ENCODE data around the gene AK1.

AK1 gene

DNA sequence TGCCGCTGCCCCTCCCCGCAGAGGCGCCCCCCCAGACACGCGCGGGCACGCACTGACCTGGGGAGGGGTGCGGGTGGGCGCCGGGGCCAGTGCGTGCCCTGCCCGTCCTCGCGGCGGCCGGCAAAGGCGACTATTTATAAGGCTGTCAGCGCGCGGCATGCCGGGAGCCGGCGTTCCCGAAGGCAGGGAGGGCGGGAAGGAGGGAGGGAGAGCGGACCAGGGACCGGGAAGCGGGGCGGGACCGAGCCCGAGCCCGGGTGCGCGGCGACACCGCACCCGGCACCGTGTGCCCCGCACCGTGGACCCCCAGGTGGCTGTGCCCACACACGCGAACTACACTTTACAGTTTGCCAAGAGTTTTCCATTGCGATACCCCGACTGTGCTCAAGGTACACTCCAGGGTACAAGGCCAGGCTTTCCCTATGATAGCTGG is at the start of gene AK1:
Gene AK1 (minus strand): TSS at position 110 of the 433 bp plus-strand sequence. CDS start 3,058 bp downstream, outside the sequence.
- DNase-seq, result no peak

- no peak for DNase-seq
Measured at GRCh38 chr9:127926906-127927200, 49.4 kb upstream of the AK1 start.

- no peak for DNase-seq
Measured at GRCh38 chr9:127925959-127926905, 48.8 kb upstream of the AK1 start.

DNA sequence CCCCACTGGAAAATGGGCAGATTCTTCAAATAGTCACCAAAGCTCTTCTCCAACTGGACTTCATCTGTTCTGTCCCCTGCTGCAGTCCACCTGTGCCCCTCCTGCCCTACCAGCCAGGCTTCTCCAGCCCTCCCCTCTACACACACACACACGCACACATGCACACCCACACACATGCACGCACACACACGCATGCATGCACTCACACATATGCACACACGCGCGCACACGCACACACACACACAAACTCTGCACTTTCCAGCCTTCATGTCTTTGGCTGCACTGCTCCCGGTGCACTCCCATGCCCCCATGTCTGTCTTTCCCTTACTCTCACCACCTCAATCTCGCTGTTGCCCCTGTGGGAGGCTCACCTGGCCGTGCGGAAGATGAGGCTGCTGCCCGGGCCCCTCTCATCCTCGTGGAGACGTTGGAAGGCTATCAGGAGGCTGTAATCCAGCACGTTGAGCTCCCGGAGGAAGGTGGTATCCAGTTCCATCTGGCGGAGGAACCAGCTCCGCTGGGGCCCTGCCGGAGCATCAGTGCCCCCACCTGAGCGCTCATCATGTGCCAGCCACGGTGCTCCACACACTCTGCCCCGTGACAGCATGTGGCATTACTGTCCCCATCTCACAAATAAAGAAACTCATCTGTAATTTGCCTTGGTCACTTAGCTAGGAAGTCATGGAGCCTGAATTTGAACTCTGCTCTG is 47.4 kb upstream of the AK1 start:
- no peak for DNase-seq

GRCh38 chr9:127923771-127924170 is 46.3 kb upstream of the AK1 start:
- no peak for DNase-seq

GRCh38 chr9:127923046-127923445 is 45.6 kb upstream of the AK1 start:
- DNase-seq, result no peak

DNA sequence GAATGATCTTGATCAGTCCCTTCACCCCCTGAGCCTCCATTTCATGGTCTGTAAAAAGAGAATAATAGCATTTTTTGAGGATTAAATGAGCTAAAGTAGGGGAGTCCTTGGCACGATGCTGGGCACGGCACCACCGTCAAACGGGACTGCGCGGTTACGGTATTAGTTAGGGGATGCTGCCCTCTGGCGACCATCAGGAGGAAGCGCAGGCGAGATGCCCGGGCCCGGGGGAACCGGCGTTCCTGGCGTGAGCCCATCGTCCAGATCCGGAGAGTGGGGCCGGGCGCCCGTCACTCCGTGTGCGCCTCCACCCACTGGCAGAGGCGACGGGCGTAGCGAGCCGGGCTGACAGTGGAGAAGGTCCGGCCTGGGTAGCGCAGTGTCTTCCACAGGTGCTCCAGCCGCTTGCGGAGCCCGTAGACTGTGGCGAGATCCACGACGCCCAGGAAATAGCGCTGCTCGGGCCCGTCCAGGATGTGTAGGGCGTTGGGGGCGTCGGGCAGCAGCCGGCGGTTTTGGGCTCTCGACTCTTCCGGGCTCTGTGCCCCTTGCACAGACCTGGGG is 44.2 kb upstream of the AK1 start:
- peak; percentile 69 for DNase-seq

GRCh38 chr9:127920794-127921193 is 43.3 kb upstream of the AK1 start:
- DNase-seq, result no peak

- no peak for DNase-seq
Measured at GRCh38 chr9:127919253-127919815, 41.9 kb upstream of the AK1 start.

DNA sequence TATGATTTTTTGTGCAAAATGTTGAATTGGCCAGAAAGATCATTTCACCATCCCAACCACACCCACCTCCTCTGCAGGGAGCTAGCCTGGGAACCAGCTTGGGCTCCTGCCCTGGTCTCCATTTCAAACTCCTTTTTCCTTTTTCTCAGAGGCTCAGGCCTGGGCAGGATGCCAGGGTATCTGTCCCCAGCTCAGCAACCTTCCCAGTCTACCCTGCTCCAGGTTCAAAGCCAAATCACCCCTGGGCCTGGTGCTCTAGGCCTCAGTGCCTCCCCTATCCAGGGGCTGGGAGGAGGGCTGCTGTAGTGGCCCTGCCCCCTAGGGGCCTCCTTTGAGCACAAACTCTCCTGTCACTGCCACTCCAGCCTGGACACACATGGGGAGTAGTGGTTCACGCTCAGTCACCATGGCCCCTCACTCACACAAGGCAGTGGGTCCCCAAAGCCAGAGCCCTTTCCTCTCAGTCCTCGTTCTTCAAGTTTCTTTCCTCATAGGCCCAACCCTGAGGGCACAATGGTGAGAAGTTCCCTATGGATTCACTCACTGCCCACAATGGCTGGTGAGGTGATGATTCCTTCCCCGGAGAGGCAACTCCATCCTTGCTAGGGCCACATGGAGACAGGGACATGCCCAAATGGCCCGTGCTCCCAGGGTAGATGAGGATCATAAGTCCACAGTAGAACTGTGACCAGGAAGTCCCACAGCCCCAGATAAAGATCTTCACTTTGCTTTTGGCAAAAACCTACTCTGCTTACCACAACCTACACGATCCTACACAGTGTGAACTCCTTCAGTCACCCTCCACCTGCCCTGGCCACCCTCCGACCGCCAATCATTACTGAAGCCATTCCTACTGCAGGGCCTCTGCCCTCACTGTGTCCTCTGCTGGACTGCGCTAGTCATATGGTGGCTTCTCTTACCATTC is 41.0 kb upstream of the AK1 start:
- no peak for DNase-seq

GRCh38 chr9:127917603-127918002 is 40.1 kb upstream of the AK1 start:
- no peak for DNase-seq

- DNase-seq, result peak; percentile 89
Measured at GRCh38 chr9:127916720-127917581, 39.5 kb upstream of the AK1 start, which contains the start of gene ST6GALNAC4. Gene ST6GALNAC4, minus strand, starts transcription at chr9:127917041. Its CDS starts 622 bp downstream, at chr9:127916419.

- no peak for DNase-seq
Measured at GRCh38 chr9:127915801-127916719, 38.6 kb upstream of the AK1 start.

GRCh38 chr9:127915325-127915752 is 37.9 kb upstream of the AK1 start:
- no peak for DNase-seq

GRCh38 chr9:127913682-127914081 is 36.2 kb upstream of the AK1 start:
- DNase-seq, result no peak

DNA sequence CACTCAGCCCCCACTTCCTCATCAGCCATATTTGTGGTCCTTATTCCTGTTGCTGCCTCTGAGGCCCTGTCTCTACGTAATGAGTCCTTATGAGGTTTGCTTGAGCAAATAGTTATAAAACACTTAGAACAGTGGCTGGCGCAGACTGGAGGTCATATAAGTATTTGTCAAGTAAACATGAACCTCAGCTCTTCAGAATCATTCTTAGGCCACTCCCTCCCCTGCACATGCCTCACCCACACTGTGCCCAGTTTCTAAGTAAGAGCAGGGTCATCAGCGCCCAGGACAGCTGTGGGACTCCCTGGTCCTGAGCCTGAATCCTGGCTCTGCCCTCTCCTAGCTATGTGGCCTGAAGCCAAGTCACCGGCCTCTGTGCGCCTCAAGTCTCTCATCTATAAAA is 35.4 kb upstream of the AK1 start:
- no peak for DNase-seq

- DNase-seq, result no peak
Measured at GRCh38 chr9:127912296-127912695, 34.8 kb upstream of the AK1 start.

GRCh38 chr9:127910613-127911205 is 33.2 kb upstream of the AK1 start:
- no peak for DNase-seq

GRCh38 chr9:127909839-127910273 is 32.4 kb upstream of the AK1 start:
- no peak for DNase-seq

- no peak for DNase-seq
Measured at GRCh38 chr9:127908660-127908926, 31.1 kb upstream of the AK1 start.

Measured in CD4-positive, alpha-beta T cell treated with Interleukin-4 for 4 hours (primary cell).